Measurements from ENCODE around the gene TRIM40.

GRCh38 chr6:30194797-30195690, 59.1 kb downstream of the TRIM40 start:
- TF ChIP-seq CTCF (IDR thresholded peaks at IDR 0.05) = no peak
- no peak for TF ChIP-seq POLR2AphosphoS5 (IDR thresholded peaks at IDR 0.05; ENCODE audit: low read depth, low read length)
- no peak for TF ChIP-seq SIN3A (IDR thresholded peaks at IDR 0.05; ENCODE audit: borderline replicate concordance, insufficient read depth, low read depth, low read length)
- TF ChIP-seq REST (IDR thresholded peaks at IDR 0.05; ENCODE audit: insufficient read depth in 1 of 2, low read depth in 2 of 2, low read length in 1 of 2) = no peak

Data from Panc1 (cell line).